ENCODE data around the gene GEN1. TPM values are rescaled to one million over a fixed set of nuclear protein-coding genes. Genes with fewer than 3 reads are reported as not detected.
A peak's percentile ranks its signal among the peaks of the same experiment; 100 is the strongest.

The GEN1 gene
- total RNA-seq, 6 donors from 2014 or later: 4.9 to 8.2 (median 7.3) TPM

DNA sequence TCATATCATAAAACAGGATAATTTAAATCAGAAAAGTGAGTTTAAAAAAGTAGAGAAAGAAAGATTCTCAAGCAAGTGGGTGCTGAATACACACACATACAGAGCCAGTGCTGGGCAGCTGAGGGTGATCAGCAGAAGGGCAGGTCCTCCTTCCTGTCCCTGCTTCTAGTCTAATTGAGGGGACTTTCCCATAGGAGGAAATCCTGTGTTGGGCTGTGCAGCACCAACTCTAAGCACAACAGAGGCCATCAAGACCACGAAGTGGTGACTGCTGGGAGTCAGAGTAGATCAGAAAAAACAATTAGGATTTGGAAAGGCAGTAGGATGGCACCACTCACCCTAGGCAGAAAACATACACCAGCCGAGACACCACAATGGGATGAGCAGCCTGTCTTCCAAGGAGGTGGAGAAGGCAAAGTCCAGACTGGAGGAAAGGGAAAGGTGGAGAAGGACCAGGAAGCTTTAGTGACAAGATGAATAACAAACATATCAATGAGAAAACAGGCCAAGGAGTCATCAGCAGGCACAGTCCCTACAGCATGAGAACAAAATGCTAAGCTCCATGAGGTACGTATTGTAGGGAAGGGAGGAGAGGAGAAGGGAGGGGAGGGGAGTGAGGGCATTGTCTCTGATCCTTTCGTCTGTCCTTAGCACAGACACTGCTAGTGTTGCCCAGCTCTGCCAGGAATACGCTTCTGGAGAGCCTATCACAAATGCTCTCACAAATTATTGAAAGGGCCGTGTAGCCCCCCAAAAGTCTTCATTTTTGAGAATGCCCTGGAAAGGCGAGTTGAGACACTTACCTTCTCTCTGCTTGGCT, 45.6 kb downstream of the GEN1 start:
- Histone ChIP-seq H3K4me3 (no peak overlapping the region), H3K27me3 (no peaks in the 10 kb centered on the region), H3K36me3 (no peaks in the 10 kb centered on the region), H3K27ac (peak overlapping the region in 1 of 4 donors; percentile 3), H3K9me3 (no peaks in the 10 kb centered on the region), H3K4me1 (peaks cover 0 to 11% (median 0%) of the 10 kb centered on the region in 4 donors)
- TF ChIP-seq EP300 (IDR thresholded peaks at IDR 0.05) (no peak), POLR2AphosphoS5 (IDR thresholded peaks at IDR 0.05) (no peak), CTCF (IDR thresholded peaks at IDR 0.05) (no peak)
- WGBS, 2 donors: 70 to 73% methylated on average over 7 of the region's 7 CpGs
- no peak for DNase-seq
- ATAC-seq (ENCODE audit: low FRiP score in 2 of 2): no peak

GRCh38 chr2:17800219-17800618, 46.3 kb downstream of the GEN1 start:
- no peaks in the 10 kb centered on the region for H3K9me3 ChIP-seq
- TF ChIP-seq EP300 (IDR thresholded peaks at IDR 0.05): peak in 1 of 4 donors; percentile 15
- TF ChIP-seq CTCF (IDR thresholded peaks at IDR 0.05): no peak
- no peaks in the 10 kb centered on the region for H3K27me3 ChIP-seq
- 35 to 71% methylated on average over 5 of the region's 5 CpGs for WGBS, 2 donors
- no peak for ATAC-seq (ENCODE audit: low FRiP score in 2 of 2)
- no peak for DNase-seq
- H3K4me3 ChIP-seq: no peak overlapping the region
- no peaks in the 10 kb centered on the region for H3K36me3 ChIP-seq
- no peak overlapping the region for H3K27ac ChIP-seq
- H3K4me1 ChIP-seq: peaks cover 0 to 11% (median 0%) of the 10 kb centered on the region in 4 donors

GRCh38 chr2:17800693-17801458, 46.9 kb downstream of the GEN1 start:
- WGBS, 2 donors: 67 to 97% methylated on average over 1 of the region's 1 CpG
- H3K27me3 ChIP-seq: no peaks in the 10 kb centered on the region
- H3K9me3 ChIP-seq: no peaks in the 10 kb centered on the region
- ATAC-seq (ENCODE audit: low FRiP score in 2 of 2) (no peak), DNase-seq (no peak)
- H3K4me3 ChIP-seq: no peak overlapping the region
- no peaks in the 10 kb centered on the region for H3K36me3 ChIP-seq
- H3K27ac ChIP-seq: no peak overlapping the region
- TF ChIP-seq POLR2A (IDR thresholded peaks at IDR 0.05) (no peak), CTCF (IDR thresholded peaks at IDR 0.05) (no peak), POLR2AphosphoS5 (IDR thresholded peaks at IDR 0.05) (no peak), EP300 (IDR thresholded peaks at IDR 0.05) (no peak)
- peaks cover 0 to 11% (median 0%) of the 10 kb centered on the region in 4 donors for H3K4me1 ChIP-seq

- Histone ChIP-seq H3K9me3 (no peaks in the 10 kb centered on the region), H3K4me3 (no peak overlapping the region), H3K27ac (no peak overlapping the region), H3K36me3 (no peaks in the 10 kb centered on the region), H3K27me3 (no peaks in the 10 kb centered on the region), H3K4me1 (peaks cover 0 to 11% (median 0%) of the 10 kb centered on the region in 4 donors)
- TF ChIP-seq POLR2A (IDR thresholded peaks at IDR 0.05): no peak
- no peak for TF ChIP-seq CTCF (IDR thresholded peaks at IDR 0.05)
- no peak for TF ChIP-seq POLR2AphosphoS5 (IDR thresholded peaks at IDR 0.05)
- TF ChIP-seq EP300 (IDR thresholded peaks at IDR 0.05): no peak
- DNase-seq (no peak), ATAC-seq (ENCODE audit: low FRiP score in 2 of 2) (no peak)
- 48 to 51% methylated on average over 3 of the region's 3 CpGs for WGBS, 2 donors
Observed at GRCh38 chr2:17803497-17803896, 49.6 kb downstream of the GEN1 start.

Measured in upper lobe of left lung (tissue), 6 donors.